ENCODE data around the gene CETP. TPM values are rescaled to one million over a fixed set of nuclear protein-coding genes. Genes with fewer than 3 reads are reported as not detected.

The CETP gene
- total and polyA plus RNA-seq, 2 of the 13 experiments (the other 11 are each of a cell fraction or from before 2014, with no cell fraction given): 0.31 to 9.8 TPM

GRCh38 chr16:56932721-56933619 is 28.8 kb upstream of the CETP start (continued):
- TF ChIP-seq ZBTB40 (IDR thresholded peaks at IDR 0.05): no peak
- TF ChIP-seq ZBTB40 (CRISPR knock-in tag; IDR thresholded peaks at IDR 0.05): peak; percentile 21; the same call in 1 of the 2 replicates
- no peak; the same call in 1 of the 2 replicates for TF ChIP-seq XBP1 (CRISPR knock-in tag; IDR thresholded peaks at IDR 0.05)
- TF ChIP-seq GZF1 (CRISPR knock-in tag; IDR thresholded peaks at IDR 0.05): 0 out of 2 replicates have a peak, but pooled peaks have one; percentile 31
- 0 out of 2 replicates have a peak, but pooled peaks have one; percentile 35 for TF ChIP-seq PATZ1 (CRISPR knock-in tag; IDR thresholded peaks at IDR 0.05)
- TF ChIP-seq ZNF781 (CRISPR knock-in tag; IDR thresholded peaks at IDR 0.05; ENCODE audit: borderline replicate concordance, not compliant biosample characterization): peak; percentile 25
- TF ChIP-seq KMT2B (CRISPR knock-in tag; IDR thresholded peaks at IDR 0.05): peak; percentile 57
- peak; percentile 40; the same call in 1 of the 2 replicates for TF ChIP-seq ZNF609 (CRISPR knock-in tag; IDR thresholded peaks at IDR 0.05; ENCODE audit: borderline replicate concordance)
- TF ChIP-seq MED1 (CRISPR knock-in tag; IDR thresholded peaks at IDR 0.05): peak; percentile 85
- TF ChIP-seq ZNF180 (CRISPR knock-in tag; IDR thresholded peaks at IDR 0.05; ENCODE audit: borderline replicate concordance, low read depth): no peak
- peak; percentile 2; the same call in 1 of the 2 replicates for TF ChIP-seq ISL2 (CRISPR knock-in tag; IDR thresholded peaks at IDR 0.05)
- TF ChIP-seq MBNL3 (CRISPR knock-in tag; conservative IDR thresholded peaks at IDR 0.05): no peak
